Vagina (tissue), 2 donors: ENCODE measurements around the gene NQO1.

Experiments used
- POLR2A ChIP-seq, 2 donors: fragments of 450-650 bp; IDR thresholded peaks; one replicate each; pipeline ENCODE4 v1.6.1; 2017; ENCODE audit warnings: antibody characterized with exemption in 2 of 2, mild to moderate bottlenecking in 2 of 2, moderate library complexity in 2 of 2
- POLR2AphosphoS5 ChIP-seq, 2 donors: sonication (generic); formaldehyde crosslinking; IDR thresholded peaks; one replicate each; pipeline ENCODE4 v1.9.0; 2017; ENCODE audit warnings: antibody characterized with exemption in 2 of 2, mild to moderate bottlenecking in 2 of 2, low read depth in 1 of 2; ENCODE audit not compliant: insufficient read depth in 1 of 2
- TF ChIP-seq, protein P1 (sequence below), 3 experiments: fragments of 450-650 bp in 2 of 3; fragments of 200-600 bp in 1 of 3; sonication (generic) in 1 of 3; IDR thresholded peaks; one replicate each; pipeline ENCODE4 v1.5.1; 2017 to 2019; ENCODE audit warnings: antibody characterized with exemption in 3 of 3, mild to moderate bottlenecking in 2 of 3, moderate library complexity in 2 of 3

DNA sequence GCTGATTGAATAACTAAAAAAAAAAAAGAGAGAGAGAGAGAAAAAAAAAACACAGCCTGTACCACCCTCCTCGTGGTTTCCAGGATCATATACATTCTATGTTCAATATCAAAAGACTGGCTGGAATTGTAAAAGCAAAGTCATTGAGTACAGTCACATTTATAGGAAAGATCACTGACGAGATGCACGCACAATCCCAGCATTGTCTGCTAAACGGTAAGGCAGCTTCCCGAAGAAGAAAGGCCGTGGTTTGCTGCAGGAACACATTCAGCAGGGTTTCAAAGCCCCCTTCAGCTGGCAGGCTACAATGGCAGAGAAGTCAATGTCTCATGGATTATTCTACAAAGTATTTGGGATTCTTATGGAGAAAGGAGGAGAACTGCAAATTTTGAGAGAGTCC lies 9.3 kb downstream of the NQO1 start:
- TF ChIP-seq, protein P1, sequence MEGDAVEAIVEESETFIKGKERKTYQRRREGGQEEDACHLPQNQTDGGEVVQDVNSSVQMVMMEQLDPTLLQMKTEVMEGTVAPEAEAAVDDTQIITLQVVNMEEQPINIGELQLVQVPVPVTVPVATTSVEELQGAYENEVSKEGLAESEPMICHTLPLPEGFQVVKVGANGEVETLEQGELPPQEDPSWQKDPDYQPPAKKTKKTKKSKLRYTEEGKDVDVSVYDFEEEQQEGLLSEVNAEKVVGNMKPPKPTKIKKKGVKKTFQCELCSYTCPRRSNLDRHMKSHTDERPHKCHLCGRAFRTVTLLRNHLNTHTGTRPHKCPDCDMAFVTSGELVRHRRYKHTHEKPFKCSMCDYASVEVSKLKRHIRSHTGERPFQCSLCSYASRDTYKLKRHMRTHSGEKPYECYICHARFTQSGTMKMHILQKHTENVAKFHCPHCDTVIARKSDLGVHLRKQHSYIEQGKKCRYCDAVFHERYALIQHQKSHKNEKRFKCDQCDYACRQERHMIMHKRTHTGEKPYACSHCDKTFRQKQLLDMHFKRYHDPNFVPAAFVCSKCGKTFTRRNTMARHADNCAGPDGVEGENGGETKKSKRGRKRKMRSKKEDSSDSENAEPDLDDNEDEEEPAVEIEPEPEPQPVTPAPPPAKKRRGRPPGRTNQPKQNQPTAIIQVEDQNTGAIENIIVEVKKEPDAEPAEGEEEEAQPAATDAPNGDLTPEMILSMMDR (IDR thresholded peaks at IDR 0.05) = no peak
- TF ChIP-seq POLR2AphosphoS5 (IDR thresholded peaks at IDR 0.05; ENCODE audit: insufficient read depth in 1 of 2, low read depth in 1 of 2) = no peak
- TF ChIP-seq POLR2A (IDR thresholded peaks at IDR 0.05) = no peak
